DND-41 (cell line): Measurements from ENCODE around the gene SLC4A2.

Experiments used
- CTCF ChIP-seq: IDR thresholded peaks from 2 replicates; pipeline ENCODE4 v1.5.1; 2012; ENCODE audit warnings: borderline replicate concordance, low read length, moderate library complexity, mild to moderate bottlenecking; ENCODE audit not compliant: poor library complexity, severe bottlenecking; ENCODE audit errors: extremely low read depth
- EZH2 ChIP-seq: IDR thresholded peaks from 3 replicates; pipeline ENCODE4 v1.6.1; 2012; ENCODE audit warnings: borderline replicate concordance, low read depth, mild to moderate bottlenecking, moderate library complexity, low read length, inconsistent platforms; ENCODE audit not compliant: severe bottlenecking

DNA sequence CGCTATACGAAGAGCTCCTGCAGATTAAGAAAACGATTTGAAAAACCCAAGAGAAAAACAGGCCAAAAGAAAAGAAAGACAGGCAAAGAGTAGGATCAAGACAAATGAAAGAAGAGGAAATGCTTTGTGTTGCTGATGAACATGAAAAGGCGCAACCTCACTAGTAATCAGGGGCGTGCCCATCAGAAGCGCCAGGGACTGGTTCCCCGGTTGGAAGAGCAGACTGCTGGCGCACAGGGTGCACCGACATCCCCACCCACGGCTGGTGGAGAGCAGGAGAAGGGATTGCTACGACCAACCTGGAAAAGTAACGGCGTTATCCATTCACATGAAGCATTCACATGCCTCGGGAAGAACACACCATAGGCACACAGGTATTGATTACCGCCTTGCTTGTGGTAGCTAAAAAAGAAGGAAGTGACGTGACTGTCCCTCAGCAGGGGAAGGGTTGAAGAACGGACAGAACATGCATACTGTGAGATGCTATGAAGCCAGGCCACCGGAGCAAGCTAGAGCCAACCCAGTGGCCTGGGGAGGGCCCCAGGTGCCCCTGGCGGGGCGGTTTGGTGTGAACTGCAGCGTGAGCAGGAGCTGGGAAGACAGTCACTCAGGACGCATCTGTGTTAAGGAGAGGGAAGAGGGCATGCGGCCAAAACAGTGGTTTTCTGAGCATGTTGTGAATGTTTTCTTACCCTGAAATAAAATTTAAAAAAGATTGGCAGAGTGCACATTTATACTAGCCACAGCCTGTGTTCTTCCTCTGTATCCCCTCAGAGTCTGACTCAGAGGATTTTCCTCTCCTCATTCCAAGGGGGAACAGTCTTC, 45.2 kb downstream of the SLC4A2 start:
- TF ChIP-seq CTCF: no peak
- TF ChIP-seq EZH2: no peak
